ENCODE data around the gene ESYT1. TPM values are rescaled to one million over a fixed set of nuclear protein-coding genes. Genes with fewer than 3 reads are reported as not detected.

ESYT1 gene
- total RNA-seq, 1 donor from 2014 or later = 111 TPM

DNA sequence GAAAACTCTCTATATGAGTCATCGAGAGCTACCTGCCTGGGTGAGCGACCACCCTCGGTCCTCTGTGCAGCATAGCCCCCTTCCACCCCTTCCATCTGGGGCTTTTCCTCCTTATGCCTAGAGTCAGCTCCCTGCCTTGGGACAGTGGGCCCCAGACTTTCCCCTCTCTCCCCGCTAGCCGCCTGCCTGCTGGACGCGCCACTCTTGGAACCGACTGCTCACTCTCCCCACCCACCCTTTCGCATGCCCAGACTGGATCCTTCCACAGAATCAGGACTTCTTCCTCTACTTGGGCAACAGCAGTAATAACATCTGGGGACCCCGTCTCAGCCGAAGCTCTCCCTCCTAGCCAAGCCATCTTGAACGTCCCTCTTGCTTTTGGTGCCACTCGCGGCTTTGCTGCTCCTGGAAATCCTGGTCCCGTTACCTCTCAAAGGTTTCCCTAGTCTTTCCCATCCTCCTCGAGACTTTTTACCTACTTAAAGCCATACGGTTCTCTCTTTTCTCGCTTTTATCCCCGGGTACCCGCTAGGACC is 671 bp downstream of the ESYT1 start:
- DNase-seq (ENCODE audit: low spot score) = no peak

DNA sequence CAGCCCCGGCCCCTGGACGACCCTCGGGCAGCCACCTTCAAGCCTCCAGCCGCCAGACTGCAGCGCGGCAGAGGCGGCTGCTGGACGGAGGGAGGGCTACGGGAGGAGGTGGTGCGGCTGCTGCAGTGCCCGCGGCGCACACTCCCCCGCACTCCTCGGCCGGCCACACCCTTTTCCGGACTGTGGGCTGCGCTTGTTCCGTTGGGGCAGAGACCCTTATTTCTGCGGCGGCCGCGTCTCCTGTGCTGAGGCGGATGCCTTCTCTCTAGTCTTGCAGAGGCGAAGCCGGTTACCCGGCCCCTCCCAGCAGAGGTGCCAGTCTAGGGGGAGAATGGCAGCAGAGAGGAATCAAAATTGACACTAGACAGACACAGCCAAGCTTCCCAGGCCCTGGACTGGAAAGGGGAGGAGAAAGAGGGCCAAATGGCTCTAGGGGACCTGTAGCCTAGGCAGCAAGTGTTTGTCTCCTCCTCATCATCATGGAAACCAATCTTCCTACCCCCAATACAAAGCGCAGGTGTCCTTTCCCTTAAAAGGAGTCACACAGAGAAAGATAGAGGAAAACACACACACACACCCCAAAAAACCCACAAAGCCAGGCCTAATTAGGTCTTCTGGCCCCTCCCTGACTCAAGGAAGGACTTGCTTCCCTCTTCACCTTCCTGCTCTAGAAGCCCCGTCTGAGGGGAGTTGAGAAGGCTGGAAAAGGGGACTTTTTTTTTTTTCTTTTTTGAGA is 1.3 kb downstream of the ESYT1 start:
- DNase-seq (ENCODE audit: low spot score) = peak; percentile 47

DNA sequence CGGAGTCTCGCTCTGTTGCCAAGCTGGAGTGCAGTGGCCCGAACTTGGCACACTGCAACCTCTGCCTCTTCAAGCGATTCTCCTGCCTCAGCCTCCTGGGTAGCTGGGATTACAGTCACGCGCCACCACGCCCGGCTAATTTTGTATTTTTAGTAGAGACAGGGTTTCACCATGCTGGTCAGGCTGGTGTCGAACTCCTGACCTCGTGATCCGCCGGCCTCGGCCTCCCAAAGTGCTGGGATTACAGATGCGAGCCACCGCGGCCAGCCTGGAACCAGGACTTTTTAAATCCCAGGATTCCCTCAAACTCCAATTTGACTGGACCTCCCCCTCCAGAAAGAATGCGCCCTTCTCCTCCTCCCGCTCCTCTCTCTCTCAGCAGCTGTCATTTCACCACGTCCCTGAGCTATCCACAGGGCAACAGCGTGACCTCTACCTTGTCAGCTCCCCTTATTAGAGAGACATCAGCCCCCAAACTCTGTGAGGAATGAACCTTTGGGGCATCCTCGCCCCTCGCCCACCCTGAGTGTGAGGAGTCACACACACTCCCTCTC is 2.0 kb downstream of the ESYT1 start:
- no peak for DNase-seq (ENCODE audit: low spot score)

DNA sequence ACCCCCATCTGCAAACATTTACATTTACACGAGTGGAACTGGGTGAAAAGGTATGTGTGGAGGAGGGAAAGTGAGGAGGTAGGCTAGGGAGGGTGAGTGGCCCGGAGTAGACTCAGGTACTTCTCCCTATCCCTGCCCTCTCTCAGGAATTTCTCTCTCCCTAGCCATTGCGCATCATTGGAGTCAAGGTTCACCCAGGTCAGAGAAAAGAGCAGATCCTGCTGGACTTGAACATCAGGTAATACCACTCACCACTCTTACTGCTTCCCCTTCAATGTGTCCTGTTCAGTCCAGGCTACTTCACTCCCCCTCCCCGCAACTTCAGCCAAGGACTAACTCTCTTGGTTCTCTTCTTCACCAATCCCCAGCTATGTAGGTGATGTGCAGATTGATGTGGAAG is 2.8 kb downstream of the ESYT1 start:
- DNase-seq (ENCODE audit: low spot score) = no peak

DNA sequence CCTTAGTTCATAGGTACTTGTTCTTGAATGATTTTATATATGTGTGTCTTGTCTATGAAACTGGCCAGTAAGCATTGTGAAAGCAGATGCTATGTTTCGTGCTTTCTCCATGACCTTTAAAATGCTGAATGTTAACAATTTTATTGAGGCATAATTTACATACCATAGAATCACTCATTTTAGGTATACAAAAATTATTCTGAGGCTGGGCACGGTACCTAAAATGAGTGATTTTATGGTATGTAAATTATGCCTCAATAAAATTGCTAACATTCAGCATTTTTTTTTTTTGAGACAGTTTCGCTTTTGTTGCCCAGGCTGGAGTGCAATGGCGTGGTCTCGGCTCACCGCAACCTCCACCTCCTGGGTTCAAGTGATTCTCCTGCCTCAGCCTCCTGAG is 6.8 kb downstream of the ESYT1 start:
- no peak for DNase-seq (ENCODE audit: low spot score)

DNA sequence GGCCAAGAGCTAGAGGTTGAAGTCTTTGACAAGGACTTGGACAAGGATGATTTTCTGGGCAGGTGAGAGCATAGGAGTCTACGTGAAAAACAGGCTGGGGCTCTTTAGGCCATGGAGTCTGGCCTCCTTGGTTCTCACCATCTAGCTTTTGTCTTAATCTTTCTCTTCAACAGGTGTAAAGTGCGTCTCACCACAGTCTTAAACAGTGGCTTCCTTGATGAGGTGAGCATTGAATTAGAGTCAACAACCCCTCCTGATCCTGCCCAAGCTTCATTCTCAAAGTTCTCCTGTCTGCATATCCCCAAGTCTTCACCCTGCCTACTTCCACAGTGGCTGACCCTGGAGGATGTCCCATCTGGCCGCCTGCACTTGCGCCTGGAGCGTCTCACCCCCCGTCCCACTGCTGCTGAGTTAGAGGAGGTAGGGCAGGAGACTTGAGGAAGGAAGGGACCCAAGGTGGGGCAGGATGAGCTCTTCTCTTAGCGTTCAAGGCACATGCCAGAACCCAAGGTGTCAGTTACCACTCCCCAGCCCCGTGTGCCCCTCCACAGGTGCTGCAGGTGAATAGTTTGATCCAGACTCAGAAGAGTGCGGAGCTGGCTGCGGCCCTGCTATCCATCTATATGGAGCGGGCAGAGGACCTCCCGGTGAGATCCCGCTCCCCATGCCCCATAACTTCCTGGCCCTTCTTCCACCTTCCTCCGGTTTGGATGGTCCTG is 9.9 kb downstream of the ESYT1 start:
- DNase-seq (ENCODE audit: low spot score) = no peak

DNA sequence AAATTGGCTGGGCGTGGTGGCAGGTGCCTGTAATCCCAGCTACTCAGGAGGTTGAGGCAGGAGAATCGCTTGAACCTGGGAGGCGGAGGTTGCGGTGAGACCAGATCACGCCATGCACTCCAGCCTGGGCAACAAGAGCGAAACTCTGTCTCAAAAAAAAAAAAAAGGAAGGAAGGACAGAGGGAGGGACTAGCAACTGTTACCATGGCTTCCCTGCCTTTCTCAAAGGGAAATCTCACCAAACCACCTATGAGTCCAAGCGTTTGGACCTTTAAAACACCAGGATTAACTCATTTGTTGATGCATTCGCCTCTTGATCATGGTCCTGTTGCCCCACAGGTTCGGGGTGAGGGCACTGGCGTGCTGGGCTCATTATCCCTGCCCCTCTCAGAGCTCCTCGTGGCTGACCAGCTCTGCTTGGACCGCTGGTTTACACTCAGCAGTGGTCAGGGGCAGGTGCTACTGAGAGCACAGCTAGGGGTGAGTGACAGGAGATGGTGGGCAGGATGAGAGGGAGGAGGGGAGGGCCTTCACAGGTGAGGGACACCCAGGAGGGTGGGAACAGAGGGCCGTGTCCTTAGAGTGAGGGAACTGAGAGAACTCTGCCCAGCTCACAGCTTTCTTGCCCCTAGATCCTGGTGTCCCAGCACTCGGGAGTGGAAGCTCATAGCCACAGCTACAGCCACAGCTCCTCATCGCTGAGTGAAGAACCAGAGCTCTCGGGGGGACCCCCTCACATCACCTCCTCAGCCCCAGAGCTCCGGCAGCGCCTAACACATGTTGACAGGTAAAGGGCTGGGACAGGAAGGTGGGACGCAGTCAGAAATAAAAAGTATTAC is 14.1 kb downstream of the ESYT1 start:
- no peak for DNase-seq (ENCODE audit: low spot score)

DNA sequence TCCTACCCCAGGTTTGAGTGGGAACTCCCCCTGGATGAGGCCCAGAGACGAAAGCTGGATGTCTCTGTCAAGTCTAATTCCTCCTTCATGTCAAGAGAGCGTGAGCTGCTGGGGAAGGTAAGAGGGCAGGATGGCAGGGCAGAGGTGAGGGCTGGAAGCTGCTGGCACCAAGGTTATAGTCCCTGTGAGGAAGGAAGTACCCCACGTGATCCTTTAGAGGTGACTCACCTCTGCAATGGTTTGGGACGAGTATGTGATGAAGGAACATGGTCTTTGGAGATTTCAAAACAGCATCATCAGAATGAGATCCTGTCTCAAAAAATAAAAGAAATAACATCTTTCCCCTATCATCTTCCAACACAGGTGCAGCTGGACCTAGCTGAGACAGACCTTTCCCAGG is 15.2 kb downstream of the ESYT1 start:
- no peak for DNase-seq (ENCODE audit: low spot score)

DNA sequence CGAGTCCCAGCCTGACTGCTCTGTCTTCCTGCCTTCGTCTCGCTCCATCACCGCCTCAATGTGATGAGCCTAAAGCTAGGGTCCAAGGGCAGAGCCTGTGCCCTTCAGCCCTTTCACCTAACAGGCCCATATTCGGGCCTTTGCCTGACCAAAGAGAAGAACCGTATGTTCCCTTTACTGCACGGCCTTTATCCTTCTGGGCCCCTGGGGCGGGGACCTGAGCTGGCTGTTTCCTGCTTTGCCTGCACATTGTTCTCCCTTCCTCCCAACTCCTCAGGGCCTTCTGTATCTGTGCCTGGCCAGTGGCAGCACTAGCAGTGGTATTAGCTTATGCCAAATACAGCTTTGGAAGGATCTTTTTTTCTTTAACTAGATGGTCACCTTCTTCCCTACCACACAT is 15.8 kb downstream of the ESYT1 start:
- DNase-seq (ENCODE audit: low spot score) = no peak

DNA sequence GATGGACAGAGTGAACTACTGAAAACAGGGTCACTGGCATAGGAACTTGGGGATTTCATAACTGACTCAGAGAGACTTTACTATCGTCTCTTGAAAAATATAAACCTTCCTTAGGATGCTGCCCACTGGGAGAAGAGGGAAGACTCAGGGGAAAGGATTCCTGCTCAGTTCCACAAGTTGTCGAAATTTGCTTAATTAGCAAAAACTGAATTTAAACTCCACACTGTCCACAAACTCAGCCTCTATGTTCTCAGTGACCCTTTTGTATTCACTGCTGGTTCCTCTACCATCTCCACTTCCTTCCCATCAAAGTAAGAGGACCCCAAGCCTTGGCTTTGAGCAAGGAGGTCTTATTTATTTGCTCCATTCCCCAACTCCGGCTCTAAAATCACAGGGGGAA is 17.1 kb downstream of the ESYT1 start:
- DNase-seq (ENCODE audit: low spot score) = no peak

DNA sequence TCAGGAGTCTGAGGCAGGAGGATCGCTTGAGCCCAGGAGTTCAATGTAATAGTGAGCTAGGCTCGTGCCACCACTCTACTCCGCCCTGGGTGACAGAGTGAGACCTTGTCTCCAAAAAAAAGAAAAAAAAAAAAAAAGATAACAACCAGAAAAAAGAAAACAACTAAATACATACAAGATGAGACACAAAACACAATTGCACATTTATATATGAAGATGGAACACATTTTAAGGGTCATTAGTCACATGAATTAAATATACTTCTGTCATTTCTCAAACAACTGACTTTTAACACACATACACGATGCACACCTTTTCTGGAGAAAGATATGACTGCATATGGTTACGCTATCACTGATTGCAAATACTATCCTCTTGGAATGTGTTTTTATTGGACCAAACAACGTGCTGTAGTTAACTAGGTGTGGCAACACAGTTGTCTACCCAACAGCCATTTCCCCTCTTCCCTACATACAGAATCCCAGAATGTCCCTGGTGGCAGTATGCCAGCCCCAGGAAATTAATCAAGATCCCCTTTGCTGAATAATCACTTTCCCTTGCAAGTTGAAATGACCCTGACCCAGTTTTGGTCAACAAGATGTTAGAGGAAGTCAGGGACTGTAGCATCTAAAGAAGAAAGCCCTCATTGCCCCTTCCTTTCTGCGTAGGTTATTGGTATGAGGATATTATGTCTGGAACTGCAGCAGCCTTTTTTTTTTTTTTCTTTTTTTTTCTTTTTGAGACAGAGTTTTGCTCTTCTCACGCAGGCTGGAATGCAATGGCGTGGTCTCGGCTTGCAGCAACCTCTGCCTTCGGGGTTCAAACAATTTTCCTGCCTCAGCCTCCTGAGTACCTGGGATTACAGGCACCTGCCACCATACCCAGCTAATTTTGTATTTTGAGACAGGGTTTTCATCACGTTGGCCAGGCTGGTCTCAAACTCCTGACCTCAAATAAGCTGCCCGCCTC is 18.7 kb downstream of the ESYT1 start:
- DNase-seq (ENCODE audit: low spot score) = no peak

DNA sequence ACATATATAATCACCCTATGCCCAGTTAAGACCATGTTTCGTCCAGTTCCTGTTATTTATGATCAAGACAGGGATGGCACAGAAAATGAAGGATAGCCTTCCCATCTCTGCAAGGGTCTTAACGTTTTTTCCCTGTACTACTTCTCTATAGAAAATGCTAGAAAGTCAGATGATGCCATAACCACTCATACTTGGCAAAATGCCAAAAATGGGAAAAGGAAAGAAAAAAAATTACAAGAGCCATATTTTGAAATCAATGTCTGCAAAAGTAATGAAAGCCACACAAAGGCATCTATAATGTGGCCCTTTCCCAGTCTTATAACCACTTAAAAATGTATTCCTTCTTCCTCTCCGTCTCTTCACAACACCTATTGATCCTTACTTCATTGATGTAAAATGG is 22.5 kb downstream of the ESYT1 start:
- no peak for DNase-seq (ENCODE audit: low spot score)

DNA sequence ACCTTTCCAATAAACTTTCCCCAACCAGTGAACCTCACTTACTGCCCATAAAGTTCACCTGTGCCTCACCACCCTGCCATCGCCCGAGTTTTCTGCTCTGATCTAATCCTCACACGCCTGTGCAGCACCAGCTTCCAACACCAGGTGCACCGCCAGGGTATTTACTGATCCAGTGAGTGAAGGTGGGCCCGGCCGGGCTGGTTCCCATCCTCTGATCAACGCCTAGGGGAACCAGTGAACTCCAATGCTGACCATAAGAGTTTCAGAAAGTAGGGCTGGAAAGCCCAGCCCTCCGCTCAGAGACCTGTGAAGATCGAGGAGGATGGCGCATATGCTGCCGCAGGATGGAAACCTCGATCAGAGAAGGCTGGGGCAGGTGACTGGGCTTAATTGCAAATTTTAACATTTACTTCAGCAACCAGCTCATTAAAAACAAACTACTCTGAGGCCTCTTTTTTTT is 23.6 kb downstream of the ESYT1 start:
- peak; percentile 41 for DNase-seq (ENCODE audit: low spot score)

DNA sequence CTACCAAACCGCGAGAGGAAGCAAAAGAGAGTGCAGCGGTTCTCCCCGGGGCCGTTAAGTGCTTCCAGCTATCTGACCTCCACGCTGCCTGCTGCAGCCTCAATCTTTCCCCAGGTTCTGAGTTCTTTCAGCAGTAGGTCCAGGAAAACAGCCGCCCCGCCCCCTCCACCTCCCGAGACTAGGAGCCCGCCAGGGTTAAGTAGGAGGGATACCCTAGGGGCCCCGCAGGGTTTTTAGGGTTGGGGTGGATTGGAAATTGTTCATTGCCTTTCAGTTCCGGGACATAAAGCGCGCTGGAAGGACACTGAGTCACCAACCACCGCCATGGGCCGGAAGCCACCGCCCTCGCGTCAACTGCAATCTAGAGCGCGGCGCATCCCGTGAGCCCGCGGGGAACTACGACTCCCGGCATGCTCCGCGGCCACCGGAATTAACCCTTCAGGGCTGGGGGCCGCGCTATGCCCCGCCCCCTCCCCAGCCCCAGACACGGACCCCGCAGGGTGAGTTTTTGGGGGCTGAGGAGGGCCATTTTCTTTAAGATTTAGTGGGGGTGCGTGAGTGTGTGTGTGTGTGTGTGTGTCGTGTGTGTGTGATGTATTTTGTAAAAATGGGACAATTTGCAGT is 24.2 kb downstream of the ESYT1 start, which contains the start of gene MYL6B:
TSS of gene MYL6B (plus strand) at position 456 of the 624 bp plus-strand sequence. CDS start 1,332 bp downstream, outside the sequence.
- DNase-seq (ENCODE audit: low spot score) = peak; percentile 94

DNA sequence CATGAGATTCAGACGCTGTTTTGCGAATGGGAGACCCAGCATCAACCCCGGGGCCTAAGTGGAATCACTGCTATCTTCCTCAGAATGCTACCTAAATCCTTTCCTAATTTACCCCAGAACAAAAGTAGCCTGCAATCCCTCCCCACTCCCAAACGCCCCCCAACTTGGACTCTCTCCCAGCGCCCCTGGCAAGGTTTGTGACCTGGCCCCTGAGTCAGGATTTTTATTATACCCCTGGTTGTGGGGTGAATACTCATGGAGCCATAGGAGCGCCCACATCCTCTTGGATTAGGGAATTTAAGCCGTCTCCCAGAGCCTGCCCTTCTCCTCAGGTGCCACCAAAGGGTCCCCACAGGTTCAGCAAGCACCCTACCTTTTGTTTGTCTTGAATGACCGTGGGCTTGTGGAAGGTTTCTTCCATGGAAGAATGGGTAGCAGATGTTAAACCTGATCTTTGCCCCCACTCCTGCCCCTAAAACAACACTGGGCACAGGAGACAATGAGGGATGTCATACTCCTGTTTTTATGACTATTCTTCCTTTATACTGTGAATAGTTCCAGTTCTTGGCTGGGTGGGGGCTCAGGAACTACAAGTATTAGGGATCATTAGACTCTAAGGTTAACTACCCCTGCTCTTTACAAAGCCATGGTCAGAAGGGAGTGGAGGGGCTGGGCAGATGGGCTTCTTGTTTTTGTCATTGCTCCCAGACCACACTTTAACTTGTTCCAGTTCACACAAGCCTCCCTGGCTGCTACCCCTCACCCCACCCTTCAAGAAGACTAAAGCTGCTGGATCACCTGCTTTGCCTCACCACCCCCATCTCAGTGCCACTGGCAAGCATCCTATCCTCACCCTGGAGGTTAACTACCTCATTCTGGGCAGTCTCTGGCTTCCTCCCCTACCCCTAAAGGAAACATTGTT is 24.9 kb downstream of the ESYT1 start:
- DNase-seq (ENCODE audit: low spot score) = no peak

DNA sequence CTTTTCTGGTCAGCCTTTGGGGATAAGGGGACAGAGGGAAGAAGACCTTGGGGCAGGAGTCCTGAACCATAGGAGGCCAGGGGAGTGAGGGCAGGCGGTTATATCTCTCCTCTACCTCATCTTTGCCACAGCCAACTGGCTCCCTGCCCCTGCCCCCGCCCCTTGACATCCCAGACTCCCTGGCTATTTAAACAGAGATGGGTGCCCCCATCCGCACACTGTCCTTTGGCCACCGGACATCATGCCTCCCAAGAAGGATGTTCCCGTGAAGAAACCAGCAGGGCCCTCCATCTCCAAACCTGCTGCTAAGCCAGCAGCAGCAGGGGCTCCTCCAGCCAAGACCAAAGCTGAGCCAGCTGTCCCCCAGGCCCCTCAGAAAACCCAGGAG is 25.6 kb downstream of the ESYT1 start:
- DNase-seq (ENCODE audit: low spot score) = no peak

DNA sequence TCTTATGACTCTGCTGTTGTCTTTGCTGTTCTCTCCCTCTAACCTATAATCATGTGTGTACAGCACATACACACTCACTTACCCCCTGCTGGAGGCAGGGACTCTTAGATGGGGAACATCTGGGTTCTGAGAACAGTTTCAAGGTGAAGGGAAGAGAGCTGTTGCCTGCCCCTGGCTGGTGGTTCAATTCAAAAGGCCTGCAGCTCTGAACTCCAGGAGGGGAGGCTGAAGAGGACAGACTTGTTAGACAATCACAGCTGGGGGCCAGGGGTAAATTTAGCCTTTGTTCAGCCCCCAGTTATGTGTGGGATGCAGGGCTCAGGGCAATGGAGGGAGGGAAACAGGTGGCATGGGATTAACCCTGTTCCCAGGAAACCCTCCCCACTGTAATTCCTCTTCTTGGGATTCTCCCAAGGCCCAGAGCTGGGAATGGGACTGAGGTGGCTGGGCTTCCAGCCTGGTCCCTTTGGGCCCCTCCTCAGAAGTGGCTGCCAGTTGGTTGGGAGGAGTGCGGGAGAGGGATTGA is 26.2 kb downstream of the ESYT1 start:
- DNase-seq (ENCODE audit: low spot score) = no peak

DNA sequence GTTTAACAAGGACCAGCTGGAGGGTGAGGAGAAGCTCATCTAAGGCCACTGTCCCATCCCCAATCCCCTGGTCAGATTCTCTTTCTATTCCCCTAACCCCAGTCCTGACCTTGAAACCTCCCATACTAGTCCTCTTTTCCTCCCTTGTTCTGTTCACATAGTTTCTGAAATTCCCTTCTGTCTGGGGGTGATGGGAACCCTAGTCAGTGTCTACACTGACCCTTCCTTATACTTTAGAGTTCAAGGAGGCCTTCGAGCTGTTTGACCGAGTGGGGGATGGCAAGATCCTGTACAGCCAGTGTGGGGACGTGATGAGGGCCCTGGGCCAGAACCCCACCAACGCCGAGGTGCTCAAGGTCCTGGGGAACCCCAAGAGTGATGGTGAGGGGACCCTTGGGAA is 26.8 kb downstream of the ESYT1 start:
- no peak for DNase-seq (ENCODE audit: low spot score)

All from mucosa of gallbladder (tissue), 1 donor.